BE2C (cell line): Measurements from ENCODE around the gene TTC21A.

ENCODE experiments used
- DNase-seq: peaks from one replicate; pipeline ENCODE4 v3.0.0-alpha.2; 2020
- H3K27me3 ChIP-seq: fragments of 250-450 bp; sonication (Bioruptor Pico); 2 replicates; pipeline ENCODE4 v1.5.1; 2020; ENCODE audit warnings: mild to moderate bottlenecking
- H3K36me3 ChIP-seq: fragments of 250-450 bp; sonication (Bioruptor Pico); 2 replicates; pipeline ENCODE4 v1.5.1; 2020; ENCODE audit warnings: mild to moderate bottlenecking
- H3K4me1 ChIP-seq: fragments of 250-450 bp; sonication (Bioruptor Pico); 2 replicates; pipeline ENCODE4 v1.5.1; 2020
- H3K4me3 ChIP-seq: 2 replicates; pipeline ENCODE4 v1.5.1; 2011; ENCODE audit warnings: low read depth, low read length
- H3K9me3 ChIP-seq: fragments of 250-450 bp; sonication (Bioruptor Pico); 2 replicates; pipeline ENCODE4 v1.5.1; 2020
- TF ChIP-seq, protein P1 (sequence below): IDR thresholded peaks from 2 replicates; pipeline ENCODE4 v1.5.1; 2012; ENCODE audit warnings: mild to moderate bottlenecking, low read depth, low read length

The TTC21A gene

DNA sequence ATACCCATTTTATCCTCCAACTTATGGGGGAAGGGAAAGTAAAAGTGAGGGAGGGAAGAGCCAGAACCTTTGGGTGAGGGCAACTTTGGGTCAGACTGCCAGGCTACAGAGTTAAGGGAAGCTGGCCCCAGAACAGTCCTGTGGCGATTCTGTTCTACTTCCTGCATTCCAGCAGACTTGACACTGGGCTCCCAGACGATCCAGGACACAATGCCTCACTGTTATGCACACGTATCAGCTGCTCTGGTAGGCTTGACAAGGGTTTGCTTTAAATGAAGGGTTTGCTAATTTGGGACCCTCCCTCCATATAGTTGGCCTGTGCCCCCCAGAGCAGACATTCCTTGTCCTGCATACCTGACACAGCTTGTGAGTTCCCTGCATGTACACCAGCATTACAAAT is 10.7 kb upstream of the TTC21A start:
- H3K4me3 ChIP-seq = no peak overlapping the region
- no peaks in the 10 kb centered on the region for H3K4me1 ChIP-seq
- H3K27me3 ChIP-seq = no peaks in the 10 kb centered on the region
- no peak for DNase-seq
- TF ChIP-seq, protein P1, sequence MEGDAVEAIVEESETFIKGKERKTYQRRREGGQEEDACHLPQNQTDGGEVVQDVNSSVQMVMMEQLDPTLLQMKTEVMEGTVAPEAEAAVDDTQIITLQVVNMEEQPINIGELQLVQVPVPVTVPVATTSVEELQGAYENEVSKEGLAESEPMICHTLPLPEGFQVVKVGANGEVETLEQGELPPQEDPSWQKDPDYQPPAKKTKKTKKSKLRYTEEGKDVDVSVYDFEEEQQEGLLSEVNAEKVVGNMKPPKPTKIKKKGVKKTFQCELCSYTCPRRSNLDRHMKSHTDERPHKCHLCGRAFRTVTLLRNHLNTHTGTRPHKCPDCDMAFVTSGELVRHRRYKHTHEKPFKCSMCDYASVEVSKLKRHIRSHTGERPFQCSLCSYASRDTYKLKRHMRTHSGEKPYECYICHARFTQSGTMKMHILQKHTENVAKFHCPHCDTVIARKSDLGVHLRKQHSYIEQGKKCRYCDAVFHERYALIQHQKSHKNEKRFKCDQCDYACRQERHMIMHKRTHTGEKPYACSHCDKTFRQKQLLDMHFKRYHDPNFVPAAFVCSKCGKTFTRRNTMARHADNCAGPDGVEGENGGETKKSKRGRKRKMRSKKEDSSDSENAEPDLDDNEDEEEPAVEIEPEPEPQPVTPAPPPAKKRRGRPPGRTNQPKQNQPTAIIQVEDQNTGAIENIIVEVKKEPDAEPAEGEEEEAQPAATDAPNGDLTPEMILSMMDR = no peak
- H3K9me3 ChIP-seq = no peaks in the 10 kb centered on the region
- peaks cover 3% of the 10 kb centered on the region; the same call in 1 of the 2 replicates for H3K36me3 ChIP-seq

DNA sequence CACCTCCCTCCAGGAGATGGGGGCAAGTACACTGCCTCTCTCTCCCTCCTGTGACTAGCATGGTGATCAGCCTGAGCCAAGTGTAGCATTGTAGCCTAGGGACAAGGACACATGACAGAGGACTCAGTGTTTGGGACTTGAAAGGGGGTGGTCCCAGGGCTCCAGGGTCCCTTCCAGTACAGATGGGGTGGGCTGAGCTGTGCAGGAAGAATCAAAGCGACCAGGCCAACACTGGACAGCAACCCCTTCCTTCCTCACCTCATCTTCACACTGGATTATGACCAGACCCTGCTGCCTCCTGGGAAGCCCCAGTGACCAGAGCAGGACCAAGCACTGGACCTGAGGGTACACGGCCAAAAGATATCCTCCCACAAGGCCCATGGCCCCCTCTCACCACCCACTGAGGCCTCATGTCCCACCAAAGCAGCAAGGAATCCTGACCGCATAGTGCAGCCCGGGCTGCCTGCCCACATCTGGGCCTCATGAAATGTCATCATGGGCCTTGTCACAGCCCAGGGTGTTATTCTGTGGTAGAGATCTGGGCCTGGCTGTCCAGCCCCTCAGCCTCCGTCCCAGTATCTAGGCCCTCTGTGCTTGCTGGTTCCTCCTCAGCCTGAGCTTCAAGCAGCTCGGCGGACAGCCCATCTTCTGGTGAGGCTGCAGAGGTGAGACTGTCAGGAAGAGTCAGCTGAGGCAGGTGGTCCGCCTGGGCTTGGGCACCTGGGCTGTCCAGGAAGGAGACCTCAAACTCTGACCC is 9.6 kb upstream of the TTC21A start:
- H3K36me3 ChIP-seq = peaks cover 3% of the 10 kb centered on the region; the same call in 1 of the 2 replicates
- H3K27me3 ChIP-seq = no peaks in the 10 kb centered on the region

DNA sequence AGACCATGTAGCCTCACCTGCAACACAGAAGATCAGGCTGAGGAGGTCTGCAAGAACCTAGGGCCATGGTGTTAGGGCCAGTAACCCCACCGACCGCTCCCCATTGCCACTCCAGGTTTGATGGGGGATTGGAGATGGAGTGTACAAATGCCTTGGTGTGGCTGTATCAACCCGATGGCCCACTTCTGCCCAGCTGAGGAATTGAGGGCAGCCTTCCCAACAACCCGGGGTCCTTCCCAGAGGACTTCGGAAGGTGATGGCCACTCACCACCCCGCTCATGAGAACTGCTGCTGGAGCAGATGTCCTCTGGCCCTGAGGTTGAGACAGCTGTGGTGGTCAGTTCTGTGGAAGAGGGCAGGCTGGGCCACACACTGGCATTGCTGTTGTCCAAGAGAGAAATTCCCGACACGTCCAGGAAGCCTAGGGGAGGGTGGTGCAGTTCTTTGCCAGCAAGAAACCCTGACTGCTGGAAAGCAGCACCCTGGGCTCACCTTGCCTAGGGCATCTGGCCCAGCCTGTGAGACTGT is 8.9 kb upstream of the TTC21A start:
- H3K4me1 ChIP-seq = no peaks in the 10 kb centered on the region

More for the DNA sequence above, 9.6 kb upstream of the TTC21A start:
- Histone ChIP-seq H3K9me3 (no peaks in the 10 kb centered on the region), H3K4me1 (no peaks in the 10 kb centered on the region), H3K4me3 (no peak overlapping the region)
- TF ChIP-seq, protein P1 = no peak
- DNase-seq = no peak

DNA sequence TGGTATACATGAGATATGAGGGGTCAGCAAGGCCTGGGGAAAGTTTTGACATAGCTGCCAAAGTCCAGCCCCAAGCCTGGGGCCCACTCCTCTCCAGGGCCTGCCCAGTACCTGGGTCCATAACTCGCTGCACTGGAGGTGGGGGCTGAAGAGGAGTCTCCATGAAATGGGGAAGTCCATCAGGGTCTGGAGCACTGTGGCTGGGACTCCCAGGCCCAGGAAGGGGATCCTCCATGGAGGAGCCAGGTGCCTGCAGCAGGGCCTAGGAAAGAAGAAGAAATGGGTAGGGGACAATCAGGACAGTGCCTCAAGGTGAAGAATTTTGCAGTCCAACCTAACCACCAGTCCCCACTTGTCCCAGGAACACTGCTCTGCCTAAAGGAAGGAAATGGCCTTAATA is 8.2 kb upstream of the TTC21A start:
- no peak for DNase-seq
- H3K9me3 ChIP-seq = no peaks in the 10 kb centered on the region
- H3K4me1 ChIP-seq = no peaks in the 10 kb centered on the region
- H3K36me3 ChIP-seq = peaks cover 3% of the 10 kb centered on the region; the same call in 1 of the 2 replicates
- H3K27me3 ChIP-seq = no peaks in the 10 kb centered on the region
- H3K4me3 ChIP-seq = no peak overlapping the region
- TF ChIP-seq, protein P1 = no peak

More for the DNA sequence above, 8.9 kb upstream of the TTC21A start:
- H3K27me3 ChIP-seq = no peaks in the 10 kb centered on the region
- H3K9me3 ChIP-seq = no peaks in the 10 kb centered on the region
- no peak overlapping the region for H3K4me3 ChIP-seq
- peaks cover 3% of the 10 kb centered on the region; the same call in 1 of the 2 replicates for H3K36me3 ChIP-seq
- TF ChIP-seq, protein P1 = no peak
- no peak for DNase-seq

DNA sequence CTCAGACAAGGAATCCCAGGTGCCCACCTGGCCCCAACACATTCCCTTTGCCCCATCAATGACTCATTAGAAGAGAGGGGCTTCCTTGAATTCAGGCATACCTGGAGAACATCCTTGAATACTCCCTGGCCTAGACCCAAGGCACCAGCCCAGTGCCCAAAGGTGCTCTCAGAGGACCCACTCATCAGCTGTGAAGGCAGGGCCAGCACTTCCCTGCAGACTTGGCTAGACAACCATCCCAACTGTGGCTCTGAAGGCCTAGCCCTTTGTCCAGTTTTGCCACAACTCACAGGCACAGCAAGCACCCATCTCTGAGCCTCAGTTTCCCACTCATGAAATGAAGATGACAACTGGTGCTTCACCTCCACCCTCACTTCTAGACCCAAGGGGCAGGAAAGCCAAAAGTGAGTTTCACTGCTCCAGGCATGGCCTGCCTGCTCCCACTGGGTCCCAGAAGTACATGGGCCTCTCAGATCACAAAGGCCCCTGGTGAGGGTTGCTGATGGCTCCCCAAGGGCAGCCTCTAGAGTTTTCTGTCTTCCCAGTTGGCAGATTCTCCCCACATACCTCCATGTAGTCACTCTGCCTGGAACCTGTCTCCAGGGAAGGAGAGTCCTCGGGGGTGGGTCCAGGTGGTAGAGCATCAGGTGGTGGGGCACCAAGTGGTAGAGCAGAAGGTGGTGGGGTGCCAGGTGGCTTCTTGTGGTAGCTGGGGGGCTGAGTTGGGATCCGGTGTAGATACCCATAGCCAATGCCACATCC is 7.6 kb upstream of the TTC21A start:
- Histone ChIP-seq H3K9me3 (no peaks in the 10 kb centered on the region), H3K4me1 (no peaks in the 10 kb centered on the region), H3K4me3 (no peak overlapping the region), H3K36me3 (peaks cover 3% of the 10 kb centered on the region; the same call in 1 of the 2 replicates), H3K27me3 (no peaks in the 10 kb centered on the region)
- TF ChIP-seq, protein P1 = no peak
- DNase-seq = no peak
